OCI-LY3 (cell line): ENCODE results near the gene FAAP20.

Source experiments
- CTCF ChIP-seq: fragments of 200-600, 300-600 bp; sonication (generic); IDR thresholded peaks from 2 replicates; pipeline ENCODE4 v1.5.1; 2014; ENCODE audit warnings: antibody characterized with exemption, low read length, low read depth
- EZH2phosphoT487 ChIP-seq: fragments of 200-600 bp; shearing (Covaris generic); IDR thresholded peaks from 2 replicates; pipeline ENCODE4 v1.6.1; 2018; ENCODE audit warnings: antibody characterized with exemption, mixed run types, low read depth

DNA sequence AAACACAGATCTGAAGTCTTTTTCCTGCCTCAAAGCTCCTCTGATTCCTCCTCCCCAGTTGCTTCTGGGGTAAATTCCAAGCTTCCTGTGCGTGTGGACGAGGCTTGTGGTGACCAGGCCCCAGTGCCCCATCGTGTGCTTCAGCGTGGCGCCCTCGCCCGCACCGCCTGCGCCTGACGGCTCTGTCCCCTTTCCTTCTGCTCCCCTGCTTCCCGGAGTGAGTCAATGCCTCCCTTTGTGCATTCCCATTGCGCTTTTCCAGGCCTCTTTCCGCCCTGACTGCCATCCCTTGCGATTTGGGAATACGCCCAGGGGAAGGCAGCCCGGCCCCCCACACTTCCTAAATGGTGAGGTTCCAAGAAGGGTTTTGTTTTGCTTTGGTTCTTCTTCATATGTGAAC, 36.3 kb downstream of the FAAP20 start:
- TF ChIP-seq CTCF (no peak), EZH2phosphoT487 (no peak)
